Right lung (tissue), 10 donors: ENCODE results near the gene SYT8. TPM values are rescaled to one million over a fixed set of nuclear protein-coding genes. Genes with fewer than 3 reads are reported as not detected.
"Not testable (repeated sequence)": the region's sequence is repeated elsewhere in the genome, so short reads cannot be mapped to it uniquely, and the experiment has no call there.

ENCODE experiments used
- DNase-seq, 2 donors: peaks; one replicate each; pipeline ENCODE4 v3.0.0-alpha.2; 2013
- long read RNA-seq, 8 donors: transcript quantifications; one replicate each; lab custom pipeline, GENCODE V29; 2026
- polyA plus RNA-seq, 5 donors: library from polyadenylated mRNA; unstranded; fragments of 120-200 nt; gene quantifications; one replicate each; pipeline versions ENCODE4 v1.2.1 to v1.2.3, GENCODE V29; 2013; ENCODE audit warnings: inconsistent platforms in 1 of 5, low replicate concordance in 1 of 5; ENCODE audit not compliant: insufficient read length in 5 of 5, insufficient read depth in 1 of 5

SYT8 gene, protein sequence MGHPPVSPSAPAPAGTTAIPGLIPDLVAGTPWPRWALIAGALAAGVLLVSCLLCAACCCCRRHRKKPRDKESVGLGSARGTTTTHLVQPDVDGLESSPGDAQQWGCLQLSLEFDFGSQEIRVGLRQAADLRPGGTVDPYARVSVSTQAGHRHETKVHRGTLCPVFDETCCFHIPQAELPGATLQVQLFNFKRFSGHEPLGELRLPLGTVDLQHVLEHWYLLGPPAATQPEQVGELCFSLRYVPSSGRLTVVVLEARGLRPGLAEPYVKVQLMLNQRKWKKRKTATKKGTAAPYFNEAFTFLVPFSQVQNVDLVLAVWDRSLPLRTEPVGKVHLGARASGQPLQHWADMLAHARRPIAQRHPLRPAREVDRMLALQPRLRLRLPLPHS
- 1 to 10 TPM in 1 of 5 donors, under 1 TPM in 4; 0.15 to 1.2 (median 0.57) TPM for polyA plus RNA-seq
- long read RNA-seq, donor 1: 0 reads
- long read RNA-seq, donor 2: 0 reads
- long read RNA-seq, donor 3: 0 reads
- long read RNA-seq, donor 4: 0 reads
- long read RNA-seq, donor 5: 0 reads
- long read RNA-seq, donor 6, partial matches to known transcripts: 0 of 1 reads
- long read RNA-seq, donor 6, other reads (novel, unspliced or antisense): 0 of 1 reads
- long read RNA-seq, donor 7: 0 reads
- long read RNA-seq, donor 8: 0 reads

DNA sequence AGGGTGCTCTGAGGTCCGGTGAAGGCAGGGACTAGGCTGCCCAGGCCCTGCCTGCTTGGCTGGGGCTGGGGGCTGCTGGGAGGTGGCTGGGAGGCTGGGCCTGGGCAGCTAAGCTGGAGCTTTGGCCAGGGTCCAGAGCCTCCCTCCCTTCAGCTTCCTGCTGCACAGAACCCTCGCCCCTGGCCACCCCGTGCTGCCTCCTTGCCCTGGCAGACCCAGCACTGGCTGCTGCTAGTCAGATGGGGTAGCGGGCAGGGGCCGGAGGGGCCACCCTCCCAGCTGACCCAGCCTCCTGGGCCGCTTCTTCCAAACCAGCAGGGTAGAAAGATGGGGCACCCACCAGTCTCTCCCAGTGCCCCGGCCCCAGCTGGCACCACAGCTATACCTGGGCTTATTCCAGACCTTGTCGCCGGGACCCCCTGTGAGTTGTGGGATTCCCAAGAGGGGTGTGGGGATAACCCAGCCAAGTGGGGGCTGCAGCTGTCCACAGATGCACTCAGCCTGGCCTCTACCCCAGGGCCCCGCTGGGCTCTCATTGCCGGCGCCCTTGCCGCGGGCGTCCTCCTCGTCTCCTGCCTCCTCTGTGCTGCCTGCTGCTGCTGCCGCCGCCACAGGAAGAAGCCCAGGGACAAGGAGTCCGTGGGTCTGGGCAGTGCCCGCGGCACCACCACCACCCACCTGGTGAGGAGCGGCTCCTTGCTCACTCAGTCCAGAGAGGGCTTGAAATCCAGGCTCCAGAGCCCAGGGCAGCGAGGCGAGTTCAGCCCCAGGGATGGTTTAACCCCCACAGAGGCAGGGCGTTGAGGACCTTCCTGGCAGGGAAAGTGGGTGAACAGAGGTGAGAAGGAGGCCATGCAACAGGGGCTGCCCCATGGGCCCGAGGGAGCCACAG is at the start of gene SYT8:
TSS of gene SYT8 (plus strand) at position 212 of the 892 bp plus-strand sequence. CDS start at position 328, 116 bp downstream.
- no peak for DNase-seq

DNA sequence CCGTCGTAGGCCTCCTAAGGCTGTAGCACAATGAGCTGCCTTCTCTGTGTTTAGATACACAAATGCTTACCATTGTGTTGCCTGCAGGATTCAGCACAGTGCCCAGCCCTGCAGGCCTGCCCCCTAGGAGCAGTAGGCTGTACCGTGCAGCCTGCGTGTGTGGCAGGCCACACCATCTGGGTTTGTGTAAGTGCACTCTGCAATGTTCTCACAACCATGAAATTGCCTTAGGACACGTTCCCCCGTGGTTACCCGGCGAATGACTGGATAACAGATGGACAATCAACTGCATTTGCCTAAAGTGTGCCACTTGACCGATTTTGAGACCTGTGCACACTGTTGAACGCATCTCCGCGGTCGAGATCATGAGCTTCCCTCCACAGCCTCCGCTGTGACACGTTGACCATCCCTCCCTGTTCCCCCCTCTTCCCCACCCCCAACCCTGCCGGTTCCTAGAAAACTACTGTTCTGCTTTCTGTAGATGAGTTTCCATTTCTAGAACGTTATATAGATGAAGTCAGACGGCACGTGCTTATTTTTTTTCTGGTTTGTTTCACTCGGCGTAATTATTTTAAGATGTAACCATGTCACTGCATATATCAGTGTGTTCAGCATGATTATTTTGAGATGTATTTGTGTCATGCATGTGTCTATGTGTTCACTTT is 48.9 kb upstream of the SYT8 start:
- DNase-seq: no peak

DNA sequence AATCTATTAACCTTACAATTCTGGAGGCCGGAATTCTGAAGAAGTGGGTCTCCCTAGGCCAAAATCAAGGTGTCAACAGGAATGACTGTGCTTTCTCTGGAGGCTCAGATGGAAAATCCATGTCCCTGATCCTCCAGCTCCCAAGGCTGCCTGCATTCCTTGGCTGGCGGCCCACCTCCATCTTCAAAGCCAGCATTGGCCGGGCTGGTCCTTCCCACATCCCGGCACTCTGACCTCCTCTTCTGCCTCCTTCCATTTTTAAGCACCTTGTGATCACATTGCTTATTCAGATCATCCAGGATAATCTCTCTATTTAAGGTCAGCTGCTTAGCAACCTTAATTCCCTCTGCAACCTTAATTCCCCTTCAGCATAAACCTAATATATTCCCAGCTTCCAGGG is 48.3 kb upstream of the SYT8 start:
- no peak for DNase-seq

DNA sequence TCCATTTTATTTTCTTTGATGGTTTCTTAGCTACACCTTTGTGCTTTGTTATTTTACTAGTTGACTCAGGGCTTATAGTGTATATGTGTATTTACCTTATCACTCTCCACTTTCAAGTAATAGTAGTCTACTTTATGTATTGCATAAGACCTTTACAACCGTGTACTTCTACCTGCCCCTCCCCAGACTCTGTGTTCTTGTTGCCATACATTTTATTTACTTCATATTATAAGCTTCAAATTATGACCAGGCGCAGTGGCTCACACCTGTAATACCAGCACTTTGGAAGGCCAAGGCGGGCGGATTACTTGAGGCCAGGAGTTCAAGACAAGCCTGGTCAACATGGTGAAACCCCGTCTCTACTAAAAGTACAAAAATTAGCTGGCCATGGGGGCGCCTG is 42.9 kb upstream of the SYT8 start:
- DNase-seq: no peak

DNA sequence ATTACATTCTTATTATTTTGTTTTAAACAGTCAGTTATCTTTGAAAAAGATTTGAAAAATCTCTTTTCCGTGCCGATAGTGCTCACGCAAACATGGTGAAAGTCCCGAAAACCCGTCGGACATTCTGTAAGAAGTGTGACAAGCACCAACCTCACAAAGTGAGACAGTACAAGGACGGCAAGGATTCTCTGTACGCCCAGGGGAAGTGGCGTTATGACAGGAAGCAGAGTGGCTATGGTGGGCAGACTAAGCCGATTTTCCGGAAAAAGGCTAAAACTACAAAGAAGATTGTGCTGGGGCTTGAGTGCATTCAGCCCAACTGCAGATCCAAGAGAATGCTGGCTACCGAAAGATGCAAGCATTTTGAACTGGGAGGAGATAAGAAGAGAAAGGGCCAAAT is 42.3 kb upstream of the SYT8 start:
- DNase-seq: no peak

DNA sequence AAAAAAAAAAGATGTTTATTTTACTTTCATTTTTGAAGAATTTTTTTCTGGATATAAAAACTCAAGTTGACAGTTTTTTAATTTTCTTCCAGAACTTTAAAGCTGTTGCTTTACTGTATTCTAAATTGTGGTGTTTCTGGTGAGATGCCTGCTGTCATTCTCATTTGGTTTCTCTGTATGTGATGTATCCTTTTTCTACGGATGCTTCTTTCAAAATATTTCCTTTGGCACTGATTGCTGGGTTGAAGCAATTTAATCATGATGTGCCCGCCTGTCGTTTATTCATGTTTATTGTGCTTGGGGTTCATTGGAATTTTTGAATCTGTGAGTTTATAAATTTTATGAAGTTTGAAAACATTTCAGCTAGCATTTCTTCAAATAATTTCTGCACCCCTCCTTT is 41.7 kb upstream of the SYT8 start:
- DNase-seq: no peak

DNA sequence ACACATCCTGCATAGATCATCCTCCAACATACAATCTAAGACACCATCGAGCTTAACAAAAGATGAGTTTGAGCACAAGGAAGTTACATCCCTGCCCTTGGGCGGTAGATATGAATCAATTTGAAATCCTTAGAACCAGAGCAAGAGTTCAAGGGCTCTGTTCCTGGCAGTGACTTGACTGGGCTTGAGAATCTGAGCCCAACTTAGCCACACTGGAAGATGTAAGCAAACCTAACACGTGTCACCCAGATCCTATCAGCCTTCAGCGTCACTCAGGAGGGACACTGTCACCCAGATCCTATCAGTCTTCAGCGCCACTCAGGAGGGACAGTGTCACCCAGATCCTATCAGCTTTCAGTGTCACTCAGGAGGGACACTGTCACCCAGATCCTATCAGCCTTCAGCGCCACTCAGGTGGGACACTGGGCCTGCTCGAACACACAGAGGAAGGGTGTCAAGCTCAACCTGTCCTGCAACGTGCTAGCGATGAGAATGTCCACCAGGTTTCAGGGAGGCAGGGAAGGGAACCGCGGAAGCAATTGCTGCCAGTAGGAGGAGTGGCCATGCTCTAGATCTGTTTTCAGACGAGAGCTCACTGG is 38.3 kb upstream of the SYT8 start:
- no peak for DNase-seq

DNA sequence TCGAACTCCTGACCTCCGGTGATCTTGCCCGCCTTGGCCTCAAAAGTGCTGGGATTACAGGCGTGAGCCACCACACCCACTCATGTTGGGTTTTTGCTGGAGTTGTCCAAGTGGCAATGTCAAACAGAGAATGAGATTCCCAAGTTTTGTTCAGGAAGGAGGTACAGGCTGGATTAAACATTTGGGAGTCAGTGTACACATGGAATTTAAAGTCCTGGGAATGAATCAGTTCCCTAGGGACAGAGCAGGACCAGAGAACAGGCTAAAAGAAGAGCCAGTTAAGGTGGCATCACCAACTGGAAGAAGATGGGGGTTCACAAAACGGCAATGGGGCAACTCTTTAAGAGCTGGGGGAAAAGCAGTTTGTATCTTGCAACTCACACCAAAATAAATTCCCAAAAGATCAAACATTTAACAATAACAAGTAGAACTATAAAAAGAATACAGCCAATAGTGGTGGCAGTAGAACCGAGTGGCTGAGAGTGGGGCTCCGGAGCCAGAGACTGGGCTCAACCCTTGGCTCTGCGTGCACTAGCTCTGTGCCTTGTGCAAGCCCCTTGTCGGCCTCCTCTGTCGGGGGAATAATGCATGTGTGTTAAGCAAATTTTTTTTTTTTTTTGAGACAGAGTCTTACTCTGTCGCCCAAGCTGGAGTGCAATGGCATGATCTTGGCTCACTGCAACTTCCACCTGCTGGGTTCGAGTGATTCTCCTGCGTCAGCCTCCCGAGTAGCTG is 37.2 kb upstream of the SYT8 start:
- no peak for DNase-seq

DNA sequence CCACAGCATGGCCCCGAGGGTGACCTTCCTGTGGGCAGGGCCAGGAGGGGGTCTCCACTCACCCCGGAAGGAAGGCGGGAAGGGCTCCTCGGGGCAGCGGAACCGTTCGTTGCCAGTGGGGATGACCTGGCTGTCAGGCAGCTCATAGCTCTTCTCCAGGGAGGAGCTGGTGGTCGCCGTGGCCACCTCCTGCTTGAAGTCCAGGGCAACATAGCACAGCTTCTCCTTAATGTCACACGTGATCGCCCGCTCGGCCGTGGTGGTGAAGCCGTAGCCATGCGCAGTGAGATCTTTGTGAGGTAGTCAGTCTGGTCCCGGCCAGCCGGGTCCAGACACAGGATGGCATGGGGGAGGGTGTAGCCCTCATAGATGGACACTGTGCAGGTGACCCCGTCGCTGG is 31.5 kb upstream of the SYT8 start:
- DNase-seq: no peak

DNA sequence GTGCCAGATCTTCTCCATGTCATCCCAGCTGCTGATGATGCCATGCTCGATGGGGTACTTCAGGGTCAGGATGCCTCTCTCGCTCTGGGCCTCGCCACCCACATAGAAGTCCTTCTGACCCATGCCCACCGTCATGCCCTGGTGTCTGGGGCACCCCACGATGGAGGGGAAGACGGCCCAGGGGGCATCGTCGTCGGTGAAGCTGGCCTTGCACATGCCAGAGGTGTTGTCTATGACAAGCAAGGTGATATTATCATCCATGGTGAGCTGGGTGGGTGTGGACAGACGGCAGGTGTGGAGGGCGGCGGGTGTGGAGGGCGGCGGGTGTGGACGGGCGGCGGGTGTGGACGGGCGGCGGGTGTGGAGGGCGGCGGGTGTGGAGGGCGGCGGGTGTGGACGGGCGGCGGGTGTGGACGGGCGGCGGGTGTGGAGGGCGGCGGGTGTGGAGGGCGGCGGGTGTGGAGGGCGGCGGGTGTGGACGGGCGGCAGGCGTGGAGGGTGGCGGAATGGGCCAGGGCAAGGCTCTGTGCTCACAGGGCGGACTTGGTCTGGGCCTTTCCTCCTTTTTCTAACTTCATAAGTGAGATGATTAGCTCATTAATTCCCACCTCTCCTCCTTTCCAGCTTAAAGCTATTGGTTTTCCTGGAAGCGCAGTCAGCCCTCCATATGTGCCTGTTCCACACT is 30.8 kb upstream of the SYT8 start:
- not testable (repeated sequence) for DNase-seq

DNA sequence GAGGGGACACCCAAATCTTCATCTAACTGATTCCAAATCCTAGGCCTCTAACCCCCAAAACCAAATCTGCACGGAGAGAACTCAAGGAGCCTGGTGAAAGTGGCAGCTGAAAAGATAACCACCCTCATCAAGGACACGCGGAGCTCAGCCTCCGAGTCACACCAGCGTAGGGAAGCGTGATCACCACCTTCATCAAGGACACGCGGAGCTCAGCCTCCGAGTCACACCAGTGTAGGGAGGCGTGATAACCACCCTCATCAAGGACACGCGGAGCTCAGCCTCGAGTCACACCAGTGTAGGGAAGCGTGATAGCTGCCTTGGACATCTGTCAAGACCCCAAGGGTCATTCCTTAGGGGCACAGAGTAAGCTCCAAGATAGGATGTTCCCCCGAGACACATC is 29.3 kb upstream of the SYT8 start:
- no peak for DNase-seq

DNA sequence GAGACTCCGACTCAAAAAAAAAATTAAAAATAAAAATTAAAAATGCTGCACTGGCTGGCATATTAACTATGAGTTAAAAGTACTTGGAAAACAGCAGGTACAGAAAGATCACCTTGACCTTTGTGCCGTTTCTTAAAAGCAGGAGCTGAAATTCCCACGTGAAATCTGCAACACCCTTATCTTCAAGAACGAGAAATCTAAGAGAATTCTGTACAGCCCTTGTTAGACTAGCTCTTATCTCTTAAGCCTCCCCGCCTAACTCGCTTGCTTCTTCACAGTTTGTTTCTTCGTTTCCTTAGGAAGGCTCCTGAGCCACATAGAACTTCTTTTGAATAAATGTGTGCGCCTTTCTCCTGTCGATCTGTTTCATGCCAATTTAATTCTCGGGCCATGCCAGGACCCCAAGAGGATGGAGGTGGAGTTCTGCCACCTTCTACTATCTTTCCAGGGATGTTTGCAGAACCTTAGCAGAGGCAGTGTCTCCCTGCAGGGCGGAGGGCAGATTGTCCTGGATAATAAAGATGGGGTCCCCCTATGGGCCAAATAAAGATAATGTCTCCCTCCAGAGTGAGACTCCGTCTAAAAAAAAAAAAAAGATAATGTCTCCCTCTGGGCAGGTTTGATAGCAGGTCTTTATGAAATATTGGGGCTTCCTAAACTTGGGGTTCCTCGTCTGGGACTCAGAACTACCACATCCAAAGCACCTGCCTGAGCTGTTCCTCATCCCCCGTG is 27.4 kb upstream of the SYT8 start:
- DNase-seq: no peak

DNA sequence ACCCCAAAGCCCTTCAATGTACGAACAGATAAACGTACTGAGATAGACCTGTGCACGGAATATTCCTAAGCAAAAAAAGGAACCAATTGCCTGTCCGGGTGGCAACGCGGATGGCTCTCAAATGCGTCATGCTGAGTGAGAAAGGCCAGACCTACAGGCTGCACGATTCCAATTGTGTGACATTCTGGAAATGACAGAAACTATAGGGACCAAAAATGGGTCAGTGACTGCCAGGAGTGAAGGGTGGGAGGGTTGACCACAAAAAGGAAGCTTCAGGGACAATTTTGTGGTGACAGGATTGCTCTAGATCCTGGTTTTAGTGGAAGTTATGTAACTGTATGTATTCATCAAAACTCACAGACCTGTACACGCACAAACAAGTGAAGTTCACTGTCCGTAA is 24.0 kb upstream of the SYT8 start:
- DNase-seq: no peak

DNA sequence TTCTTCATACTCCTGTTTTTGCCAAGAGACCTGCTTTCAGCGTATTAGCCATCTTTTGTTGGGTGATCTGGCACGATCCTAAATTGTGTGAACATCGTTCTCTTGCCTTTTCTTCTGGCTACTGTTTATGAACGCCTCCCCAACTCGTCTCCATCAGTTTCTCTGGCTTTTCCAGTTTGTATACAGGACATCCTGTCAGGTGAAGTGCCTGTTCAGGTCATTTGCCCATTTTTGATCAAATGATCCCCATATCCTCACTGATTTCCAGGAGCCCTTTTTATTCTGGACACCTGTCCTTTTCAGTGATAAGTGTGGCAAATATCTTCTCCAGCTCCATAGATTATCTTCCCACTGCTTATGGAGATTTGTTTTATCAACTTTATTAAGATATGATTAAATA is 22.5 kb upstream of the SYT8 start:
- DNase-seq: no peak

DNA sequence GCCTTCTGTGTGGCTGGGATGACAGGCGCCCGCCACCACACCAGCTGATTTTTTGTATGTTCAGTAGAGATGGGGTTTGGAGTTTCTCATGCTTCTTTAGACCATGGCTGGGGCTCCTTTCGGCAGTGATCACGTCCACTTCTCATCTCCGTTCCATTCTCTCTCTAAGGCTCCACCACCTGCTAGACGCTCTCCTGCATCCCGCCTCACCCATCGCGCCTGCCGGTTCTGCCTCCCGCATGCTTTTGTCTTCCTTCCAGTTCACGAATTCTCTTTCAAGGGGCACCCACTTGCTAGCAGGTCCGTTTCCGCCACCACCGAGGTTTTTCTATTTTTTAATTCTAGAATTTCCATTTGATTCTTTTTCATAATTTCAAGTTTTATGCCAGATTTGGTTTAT is 22.0 kb upstream of the SYT8 start:
- DNase-seq: no peak

DNA sequence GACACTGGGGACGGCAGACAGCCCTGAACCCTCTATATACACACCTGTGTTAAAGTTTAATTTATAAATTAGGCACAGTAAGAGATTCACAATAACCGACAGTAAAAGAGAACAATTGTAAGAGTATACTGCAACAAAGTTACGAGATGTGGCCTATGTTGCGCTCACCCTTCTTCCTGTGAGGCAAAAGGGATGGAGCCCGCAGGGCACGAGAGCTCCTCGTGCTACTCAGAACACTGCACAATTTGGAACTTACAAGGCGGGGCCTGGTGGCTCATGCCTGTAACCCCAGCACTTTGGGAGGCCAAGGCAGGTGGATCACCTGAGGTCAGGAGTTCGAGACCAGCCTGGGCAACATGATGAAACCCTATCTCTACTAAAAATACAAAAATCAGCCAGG is 21.4 kb upstream of the SYT8 start:
- DNase-seq: not testable (repeated sequence)

DNA sequence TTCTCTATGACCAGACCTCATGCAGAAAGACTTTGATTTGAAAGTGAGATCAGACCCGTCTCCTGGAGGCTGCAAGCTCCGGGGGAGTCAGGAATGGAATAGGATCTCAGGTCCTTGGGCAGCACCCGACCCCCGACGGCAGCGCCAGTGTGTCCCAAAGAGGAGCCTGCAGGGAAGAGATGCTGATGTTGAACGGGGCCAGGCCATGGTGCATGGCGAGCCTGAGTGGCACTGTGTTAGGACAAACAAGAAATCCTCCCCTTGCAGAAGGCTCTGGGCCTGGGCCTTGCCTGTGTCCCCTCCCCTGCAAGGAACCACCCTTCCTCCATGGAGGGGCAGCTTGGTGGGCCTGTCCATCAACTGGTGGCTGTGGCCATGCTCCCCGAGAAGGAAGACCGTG is 20.1 kb upstream of the SYT8 start:
- no peak for DNase-seq

DNA sequence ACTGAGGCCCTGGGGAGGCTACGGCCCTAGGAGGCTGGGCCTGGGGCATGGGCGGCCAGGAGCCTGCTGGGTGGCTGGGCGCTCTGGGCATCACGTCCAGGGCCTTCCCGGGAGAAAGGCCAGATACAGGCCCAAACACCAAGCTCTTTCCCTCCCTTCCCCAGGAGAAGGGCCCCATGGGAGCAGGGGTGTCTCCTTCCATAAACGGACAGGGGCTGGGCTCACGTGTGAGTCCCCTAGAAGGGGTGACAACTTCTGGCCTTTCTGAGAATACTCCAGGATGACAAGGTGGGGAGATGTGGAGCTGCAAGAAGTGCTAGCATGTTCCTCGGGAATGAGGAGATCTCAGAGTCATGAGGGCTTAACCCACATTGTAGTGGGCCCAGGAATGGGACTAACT is 19.5 kb upstream of the SYT8 start:
- no peak for DNase-seq

DNA sequence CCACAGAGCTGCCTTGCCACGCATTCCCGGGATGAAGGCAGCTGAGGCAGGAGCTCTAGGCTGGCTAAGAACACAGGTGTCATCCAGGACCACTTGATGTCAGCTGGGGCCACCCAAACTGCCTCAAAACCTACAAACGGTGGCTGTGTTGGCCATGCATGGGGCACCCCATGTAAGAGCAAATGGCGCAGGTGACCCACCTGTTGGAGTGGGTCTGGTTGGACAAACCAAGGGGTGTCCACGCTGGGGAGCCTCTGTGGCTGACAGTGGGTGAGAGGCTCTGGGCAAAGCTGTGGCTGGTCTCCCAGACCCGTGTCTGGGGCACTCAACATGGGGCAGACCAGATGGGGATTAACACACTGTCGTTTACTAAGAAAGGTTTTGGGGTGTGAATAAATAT is 19.0 kb upstream of the SYT8 start:
- DNase-seq: no peak
